Ramos (cell line): ENCODE measurements around the gene DDR2.
"Not testable (repeated sequence)": the region's sequence is repeated elsewhere in the genome, so short reads cannot be mapped to it uniquely, and the experiment has no call there.

Experiments used
- in situ Hi-C: fragments of 300-500 bp; cut with MboI; formaldehyde crosslinking; loops from one replicate; pipeline ENCODE4 v1.14.3; 2022; ENCODE audit warnings: low sequenced_read_pairs; ENCODE audit not compliant: unreplicated experiment

DDR2 gene

DNA sequence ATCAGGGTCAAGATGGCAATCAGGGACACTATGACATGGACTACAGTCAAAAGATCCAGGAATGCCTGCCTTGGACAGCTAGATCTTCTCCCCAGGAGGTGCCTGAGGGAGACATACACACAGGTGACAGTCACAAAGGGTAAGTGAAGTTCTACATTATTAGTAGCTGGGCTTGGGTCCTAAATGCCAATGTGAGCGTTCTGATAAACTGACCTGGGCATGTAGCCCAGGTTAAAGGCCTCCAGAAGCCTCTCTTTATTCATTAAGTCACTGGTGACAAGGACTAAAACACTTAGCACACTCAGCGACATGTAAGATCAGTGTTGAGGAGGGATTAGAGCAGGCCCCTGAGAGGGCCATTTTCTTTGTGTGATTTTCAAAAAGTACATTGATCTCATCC is 109.3 kb downstream of the DDR2 start:
- in situ Hi-C loops: no loop called here

DNA sequence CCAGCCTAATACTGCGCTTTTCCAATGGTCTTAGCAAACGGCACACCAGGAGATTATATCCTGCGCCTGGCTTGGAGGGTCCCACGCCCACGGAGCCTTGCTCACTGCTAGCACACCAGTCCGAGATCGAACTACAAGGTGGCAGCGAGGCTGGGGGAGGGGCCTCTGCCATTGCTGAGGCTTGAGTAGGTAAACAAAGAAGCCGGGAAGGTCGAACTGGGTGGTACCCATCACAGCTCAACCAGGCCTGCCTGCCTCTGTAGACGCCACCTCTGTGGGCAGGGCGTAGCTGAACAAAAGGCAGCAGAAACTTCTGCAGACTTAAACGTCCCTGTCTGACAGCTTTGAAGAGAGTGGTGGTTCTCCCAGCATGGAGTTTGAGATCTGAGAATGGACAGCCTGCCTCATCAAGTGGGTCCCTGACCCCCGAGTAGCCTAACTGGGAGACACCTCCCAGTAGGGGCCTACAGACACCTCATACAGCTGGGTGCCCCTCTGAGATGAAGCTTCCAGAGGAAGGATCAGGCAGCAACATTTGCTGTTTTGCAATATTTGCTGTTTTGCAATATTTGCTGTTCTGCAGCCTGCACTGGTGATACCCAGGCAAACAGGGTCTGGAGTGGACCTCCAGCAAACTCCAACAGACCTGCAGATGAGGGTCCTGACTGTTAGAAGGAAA is 114.1 kb downstream of the DDR2 start:
- in situ Hi-C loops: not testable (repeated sequence)

DNA sequence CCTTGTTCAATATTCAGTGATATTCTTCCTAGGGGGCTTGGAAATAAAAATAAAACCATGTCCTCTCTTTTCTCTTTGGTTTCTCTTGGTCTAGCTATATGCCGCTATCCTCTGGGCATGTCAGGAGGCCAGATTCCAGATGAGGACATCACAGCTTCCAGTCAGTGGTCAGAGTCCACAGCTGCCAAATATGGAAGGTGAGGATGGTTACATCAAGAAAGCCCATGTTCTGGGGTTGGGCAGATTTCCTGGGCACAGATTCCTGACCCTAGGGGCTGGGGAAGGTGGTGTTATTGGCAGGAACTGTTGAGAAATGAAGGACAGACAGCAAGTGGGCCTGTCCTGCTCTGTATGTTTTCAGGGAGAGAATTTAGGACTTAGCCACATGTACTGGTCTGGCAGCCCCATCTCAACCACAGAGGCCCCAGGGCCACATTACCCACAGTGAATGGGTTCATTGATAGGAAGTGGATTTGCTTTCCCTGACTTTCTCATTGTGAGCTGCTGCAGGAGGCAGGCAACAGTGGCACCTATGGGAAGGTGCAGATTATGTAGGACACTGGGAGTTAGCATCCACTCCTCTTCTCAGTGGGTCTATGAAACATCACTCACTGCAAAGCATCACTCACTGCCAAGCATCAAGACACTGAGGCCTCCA is 120.9 kb downstream of the DDR2 start:
- in situ Hi-C loops: no loop called here

DNA sequence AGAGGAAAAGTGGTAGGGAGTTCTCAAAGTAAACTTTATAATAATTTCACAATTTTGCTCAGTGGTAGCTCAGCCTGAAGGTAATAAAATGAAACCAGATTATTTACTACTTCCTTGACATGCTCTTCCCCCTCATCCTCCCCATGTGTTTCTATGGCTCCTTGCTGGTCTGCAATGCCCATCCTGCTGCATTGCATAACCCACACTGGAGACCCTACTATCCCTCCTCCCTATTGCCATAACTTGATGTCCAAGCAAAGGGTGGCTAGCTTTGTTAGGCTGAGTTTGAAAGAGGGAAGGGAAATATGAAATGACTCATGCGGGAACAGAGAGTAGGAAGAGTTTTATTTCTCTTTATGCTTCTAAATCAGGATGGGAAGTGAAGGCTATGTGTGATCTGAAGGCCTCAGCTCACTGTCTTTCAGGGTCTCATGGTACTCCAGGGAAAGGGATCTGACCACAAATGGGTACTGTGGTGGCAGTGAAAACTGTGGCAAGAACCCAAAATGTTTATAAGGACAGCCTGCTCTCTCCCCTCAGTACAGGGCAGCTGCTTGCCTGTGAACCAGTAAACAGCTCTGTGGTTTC is 121.8 kb downstream of the DDR2 start:
- in situ Hi-C loops: no loop called here

DNA sequence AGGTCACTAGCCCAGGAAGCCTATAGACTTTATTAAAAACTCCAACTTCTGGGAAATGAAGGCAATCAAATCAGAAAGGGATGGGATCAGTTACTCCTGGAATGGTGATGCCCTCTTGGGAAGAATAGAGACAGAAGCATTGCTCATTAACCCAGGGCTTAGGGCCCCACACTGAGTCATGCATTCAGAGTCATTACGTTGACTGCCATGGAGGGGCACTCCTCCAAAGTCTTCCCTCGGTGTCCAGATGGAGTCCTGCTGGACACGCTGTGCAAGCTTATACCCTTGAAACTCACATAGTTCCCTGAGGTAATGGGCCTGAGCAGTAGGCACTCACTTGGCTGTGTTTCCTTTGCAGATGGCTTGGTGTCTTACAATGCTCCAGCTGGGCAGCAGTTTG is 123.0 kb downstream of the DDR2 start:
- in situ Hi-C loops: no loop called here

DNA sequence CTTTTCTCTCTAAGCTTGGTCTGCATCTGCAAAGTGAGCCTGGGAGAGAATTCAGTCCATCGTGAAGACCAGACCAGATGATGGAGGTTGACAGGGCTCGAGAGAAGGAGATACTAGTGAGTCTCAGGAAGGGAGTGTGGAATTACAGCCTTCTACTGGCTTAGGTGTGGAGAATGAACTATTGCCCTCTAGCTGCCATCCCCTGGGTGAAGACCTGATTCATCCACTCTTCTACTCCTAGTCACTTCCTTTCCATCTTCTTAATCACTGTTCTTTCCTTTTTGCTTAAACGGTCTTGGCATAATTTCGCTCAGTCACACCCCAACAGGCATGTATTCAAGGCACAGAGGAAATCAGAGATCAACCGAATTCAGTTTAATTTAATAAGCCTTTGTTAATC is 124.3 kb downstream of the DDR2 start:
- in situ Hi-C loops: no loop called here

DNA sequence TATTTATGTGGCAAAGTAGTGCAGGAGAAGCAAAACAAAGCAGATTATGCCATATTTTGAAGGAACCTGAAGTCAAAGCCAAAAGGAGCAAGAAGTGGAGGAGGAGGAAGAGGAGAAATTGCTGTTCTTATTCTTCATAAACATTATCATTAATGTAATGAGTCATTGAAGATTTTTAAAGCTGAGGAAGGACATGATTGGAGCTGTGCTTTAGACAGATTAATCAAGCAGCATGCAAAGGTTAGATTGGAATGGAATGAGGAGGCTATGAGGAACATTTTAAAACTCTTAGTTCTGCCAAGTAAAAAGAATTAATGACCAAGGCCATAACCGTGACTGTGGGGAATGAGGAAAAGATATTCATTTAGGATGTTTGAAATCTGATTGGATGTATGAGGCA is 125.2 kb downstream of the DDR2 start:
- in situ Hi-C loops: no loop called here

DNA sequence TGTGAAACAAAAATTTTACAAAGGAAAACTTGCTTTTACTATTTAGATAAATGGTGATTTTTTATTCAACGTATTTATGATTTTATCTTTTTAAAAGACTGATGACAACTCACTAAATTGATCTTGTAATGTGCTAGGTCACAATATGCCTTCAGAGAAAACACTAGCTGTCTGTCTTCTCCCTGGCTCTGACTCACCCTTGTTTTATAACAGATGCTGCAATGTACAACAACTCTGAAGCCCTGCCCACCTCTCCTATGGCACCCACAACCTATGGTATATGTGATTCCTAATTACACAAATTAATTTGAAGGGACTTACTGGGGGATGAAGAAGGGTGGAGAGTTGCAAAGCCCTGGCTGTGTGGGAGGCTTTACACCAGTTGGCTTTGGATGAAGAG is 133.5 kb downstream of the DDR2 start:
- in situ Hi-C loops: no loop called here

DNA sequence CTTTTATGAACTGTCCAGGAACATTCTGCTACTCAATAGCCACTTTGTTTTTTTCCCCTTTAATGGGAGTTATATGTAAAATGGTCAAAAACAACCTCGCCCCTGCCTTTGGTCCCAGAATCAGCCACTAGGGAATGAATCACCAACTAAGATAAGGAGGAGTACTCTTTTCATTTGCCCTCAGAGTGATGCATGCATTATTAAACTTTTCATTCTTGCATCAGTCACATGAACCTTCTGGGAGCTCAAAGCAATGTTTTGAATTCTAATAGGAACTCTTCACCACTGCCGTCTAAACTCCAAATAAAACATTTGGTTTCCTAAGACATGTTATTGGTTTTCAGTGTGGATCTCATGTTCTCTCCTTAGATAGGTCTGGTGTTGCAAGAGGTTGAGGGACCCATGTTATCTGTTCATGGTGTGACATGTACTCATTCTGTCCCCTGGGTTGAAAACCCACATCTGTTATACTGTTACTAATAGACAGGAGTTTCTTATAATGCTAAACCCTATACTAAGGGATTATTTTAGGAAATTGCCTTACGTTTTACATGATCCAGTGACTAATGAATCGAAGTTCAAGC is 140.4 kb downstream of the DDR2 start:
- in situ Hi-C loops: no loop called here

DNA sequence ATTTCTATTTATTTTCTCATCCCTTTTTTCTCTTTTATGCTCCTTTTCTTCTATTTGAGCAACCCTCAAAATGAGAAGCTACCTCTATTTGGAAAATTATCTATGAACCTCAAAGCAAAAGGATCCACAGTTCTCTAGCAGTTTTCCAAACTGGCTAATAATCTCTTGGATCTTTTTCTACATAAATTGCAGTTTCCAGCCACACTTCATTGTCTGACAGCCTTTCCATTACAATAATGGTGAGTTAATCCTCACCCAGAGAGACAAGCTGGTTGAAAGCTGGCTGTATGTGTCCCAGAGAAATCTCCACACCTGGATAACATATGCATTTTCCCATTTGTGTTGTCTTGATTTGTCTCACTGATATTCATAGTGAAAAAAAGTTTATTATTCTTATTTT is 141.7 kb downstream of the DDR2 start:
- in situ Hi-C loops: no loop called here

DNA sequence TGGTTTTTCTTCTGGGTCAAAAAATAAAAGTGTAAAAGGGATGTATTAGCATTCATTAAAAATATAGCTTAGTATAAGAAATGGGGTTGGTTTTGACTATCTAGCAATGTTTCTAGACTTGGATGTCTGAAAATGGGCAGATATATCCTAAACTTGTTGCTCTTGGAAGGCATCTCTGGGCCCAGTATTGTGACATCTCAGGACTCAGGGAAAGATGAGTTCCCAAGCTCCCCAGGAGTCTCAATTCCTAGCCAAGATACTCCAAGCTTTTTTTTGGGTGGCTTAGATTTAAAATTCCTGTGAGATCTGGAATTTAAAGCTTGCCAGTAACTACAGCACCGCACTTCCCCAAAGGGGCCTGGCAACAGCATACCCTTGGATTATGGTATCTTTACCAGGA is 146.8 kb downstream of the DDR2 start:
- in situ Hi-C loops: no loop called here

DNA sequence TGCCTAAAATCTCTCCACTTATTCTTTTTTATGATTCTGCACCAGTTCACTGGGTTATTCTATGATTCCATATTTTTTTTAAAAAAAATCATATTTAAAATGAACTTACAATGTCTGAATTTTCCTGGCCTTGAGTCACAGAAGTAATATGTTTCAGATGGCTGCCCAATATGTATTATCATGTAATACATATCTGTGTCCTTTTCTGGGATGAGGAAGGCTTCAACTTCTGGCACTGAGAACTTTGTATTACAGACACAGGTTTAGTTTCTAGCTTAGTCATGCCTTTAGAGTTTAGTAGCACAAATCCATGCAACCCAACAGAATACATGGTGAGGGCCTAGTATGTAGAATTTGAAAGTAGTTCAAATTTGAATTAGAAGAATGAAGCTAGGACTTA is 150.4 kb downstream of the DDR2 start:
- in situ Hi-C loops: no loop called here

DNA sequence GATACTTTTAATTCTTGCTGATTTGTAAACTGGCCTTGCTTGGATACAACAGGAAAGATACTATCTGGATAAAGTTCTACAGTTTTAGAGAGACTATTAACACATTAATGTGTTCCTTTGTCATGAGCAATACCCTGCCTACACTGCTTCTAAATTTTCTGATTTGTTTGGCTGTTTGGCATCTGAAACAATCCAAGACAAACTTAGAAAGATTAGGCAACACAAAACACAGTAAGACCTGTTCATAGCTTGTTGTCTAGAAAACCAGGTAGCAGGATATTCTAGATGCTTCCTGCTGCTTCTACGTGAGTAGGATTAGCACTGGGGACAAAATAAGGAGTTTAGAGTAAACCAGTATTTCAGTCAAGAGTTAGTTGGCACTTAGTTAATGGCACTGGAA is 152.7 kb downstream of the DDR2 start:
- in situ Hi-C loops: not testable (repeated sequence)

DNA sequence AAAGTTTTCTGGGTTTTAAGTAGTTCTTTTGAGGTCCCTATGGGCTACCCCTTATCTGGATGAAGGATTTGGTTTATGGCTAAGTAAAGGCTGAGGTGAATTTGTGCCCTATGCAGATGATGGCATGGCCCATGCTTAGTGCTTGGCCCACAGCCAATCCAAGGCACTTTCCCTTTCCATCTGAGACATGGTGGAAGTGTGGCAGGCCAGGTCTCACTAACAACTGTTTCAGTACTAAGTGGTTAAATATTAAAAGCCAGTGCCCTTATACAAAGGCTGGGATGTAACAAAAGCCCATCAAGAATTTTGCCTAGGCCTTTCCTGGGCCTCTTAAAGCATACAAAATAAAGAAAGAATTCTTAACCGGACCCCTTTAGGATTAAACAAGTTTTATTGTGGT is 156.5 kb downstream of the DDR2 start:
- in situ Hi-C loops: not testable (repeated sequence)

DNA sequence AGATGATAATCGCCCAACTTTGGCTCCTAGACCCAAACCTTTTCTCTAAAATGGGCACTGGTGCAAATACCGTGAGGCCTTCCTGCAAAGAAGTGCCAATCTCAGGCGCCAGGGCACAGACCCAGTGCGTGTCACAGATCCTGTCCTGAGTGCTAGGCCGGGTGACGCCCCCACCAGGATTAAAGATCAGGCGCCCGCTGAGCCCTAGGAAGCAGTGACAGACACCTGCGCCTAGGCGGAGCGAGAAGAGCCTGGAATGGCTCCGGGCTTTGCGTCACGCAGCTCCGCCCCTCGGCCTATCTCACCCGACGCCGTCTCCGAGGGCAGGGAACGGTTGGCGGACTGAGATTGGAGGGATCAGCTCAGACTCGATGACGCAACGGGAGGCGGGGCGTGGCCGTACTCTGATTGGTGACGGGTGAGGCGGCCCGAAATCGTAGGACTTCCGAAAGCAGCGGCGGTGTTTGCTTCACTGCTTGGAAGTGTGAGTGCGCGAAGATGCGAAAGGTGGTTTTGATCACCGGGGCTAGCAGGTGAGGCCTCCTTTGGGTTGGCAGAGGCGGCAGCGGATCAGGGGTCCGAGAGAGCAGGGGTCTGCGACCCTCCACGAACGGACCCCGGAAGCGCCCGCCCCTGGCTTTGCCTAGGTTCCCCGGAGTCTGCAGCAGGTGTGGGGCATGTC is 158.2 kb downstream of the DDR2 start, which contains the start of gene HSD17B7:
HSD17B7 (plus strand) TSS at position 400 of the 682 bp plus-strand sequence; CDS start at position 499, 99 bp downstream.
- in situ Hi-C loops: not testable (repeated sequence)

DNA sequence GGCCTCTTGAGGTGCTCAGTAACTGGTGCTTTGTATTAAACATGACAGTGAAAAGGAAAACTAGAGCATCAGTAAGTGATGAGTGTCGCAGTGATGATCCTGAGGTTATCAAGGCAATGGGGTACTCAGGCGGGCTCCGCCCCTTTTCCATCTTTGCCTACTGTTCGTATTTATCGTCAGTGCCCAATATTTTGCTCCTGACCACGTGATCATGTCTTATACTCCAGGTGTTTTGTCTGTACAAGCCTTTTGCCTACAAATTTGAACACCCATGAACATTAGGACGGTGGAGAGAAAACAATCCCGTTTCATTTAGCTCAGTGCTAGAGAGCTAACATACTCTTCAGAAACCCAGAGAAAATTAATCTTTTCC is 158.7 kb downstream of the DDR2 start:
- in situ Hi-C loops: not testable (repeated sequence)

DNA sequence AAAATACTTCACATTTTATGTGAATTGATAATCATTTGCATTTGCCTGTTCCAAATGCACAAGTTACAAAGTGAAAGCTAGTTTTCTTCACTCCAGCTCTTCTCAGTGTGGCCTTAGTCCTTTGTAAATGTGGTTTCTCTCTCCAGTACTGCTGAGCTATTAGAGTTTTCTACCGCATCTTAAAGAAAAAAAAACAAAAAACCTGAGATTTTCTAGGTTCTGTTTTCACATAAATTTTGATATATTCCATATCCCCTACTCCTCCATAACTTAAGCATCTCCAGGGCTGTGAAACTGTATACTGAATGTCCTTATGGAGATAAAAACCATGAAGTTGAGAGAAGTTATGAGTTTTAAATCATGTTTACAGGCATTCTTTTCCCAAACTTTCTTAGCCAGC is 162.0 kb downstream of the DDR2 start:
- in situ Hi-C loops: not testable (repeated sequence)

DNA sequence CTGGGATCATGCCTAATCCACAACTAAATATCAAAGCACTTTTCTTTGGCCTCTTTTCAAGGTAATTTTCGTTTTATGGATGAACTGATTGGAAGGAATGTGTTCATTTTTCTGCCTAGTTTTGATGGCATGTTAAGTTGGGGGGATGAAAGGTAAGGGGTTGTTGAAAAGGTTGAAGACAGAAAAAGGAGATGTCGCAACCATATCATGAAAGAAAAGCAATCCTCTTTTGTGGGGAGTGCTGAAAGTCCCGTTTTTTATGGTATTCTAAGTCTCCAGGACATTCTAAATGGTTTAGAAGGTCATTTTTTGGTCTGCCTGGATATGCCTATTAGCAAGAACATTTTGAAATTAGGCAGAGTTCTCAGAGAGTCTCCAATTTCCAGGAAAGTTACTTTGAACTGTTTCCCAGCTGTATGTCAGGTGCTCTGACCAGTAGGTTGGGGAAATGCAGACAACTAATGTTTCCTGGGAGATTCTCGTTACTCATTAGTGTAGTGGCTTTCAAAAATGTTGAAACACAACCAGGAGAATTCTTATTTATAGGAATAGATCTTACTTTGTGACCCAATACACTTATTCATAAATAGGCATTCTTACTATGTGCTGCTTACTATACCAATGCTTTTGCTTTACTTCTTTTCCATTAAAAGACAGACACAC is 164.5 kb downstream of the DDR2 start:
- in situ Hi-C loops: not testable (repeated sequence)

DNA sequence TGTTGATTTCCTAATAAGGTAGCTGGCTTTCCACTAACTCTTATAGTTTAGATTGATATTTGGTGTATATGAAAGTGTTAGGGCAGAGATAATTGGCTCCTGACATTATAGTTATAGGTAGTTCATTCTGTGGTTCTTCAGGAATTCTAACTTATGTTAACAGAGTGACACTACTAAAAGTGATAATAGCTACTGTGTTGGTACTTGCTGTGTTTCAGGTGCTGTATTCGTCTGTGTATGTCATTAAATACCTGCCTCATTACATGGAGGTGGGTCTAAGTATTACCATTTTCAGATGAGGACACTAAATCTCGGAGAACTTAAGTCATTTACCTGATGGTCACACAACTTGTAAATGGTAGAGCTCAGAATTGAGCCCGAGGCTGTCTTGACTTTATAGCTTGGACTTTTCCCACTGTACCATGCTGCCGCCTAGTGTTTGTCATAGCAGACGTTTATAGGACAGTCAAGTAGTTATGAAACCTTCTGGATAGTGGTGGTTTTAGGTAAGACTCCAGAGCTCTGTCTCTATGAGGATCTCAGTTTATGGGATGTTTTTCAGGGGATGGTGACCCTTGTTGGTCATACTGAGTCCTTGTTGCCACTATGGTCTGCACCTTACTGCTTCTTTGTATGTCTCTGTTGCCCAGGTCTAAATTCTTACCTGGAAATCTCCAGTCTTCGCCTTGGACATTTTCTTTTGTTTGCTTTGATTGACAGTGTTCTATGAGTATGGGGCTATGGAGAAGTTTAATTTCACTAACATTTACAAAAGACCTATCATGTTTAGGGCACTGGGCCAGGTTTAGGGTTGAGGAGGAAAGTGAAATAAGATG is 167.9 kb downstream of the DDR2 start:
- in situ Hi-C loops: not testable (repeated sequence)
